ENCODE measurements around the gene HEPHL1.
"Not testable (repeated sequence)": the region's sequence is repeated elsewhere in the genome, so short reads cannot be mapped to it uniquely, and the experiment has no call there.

The HEPHL1 gene

DNA sequence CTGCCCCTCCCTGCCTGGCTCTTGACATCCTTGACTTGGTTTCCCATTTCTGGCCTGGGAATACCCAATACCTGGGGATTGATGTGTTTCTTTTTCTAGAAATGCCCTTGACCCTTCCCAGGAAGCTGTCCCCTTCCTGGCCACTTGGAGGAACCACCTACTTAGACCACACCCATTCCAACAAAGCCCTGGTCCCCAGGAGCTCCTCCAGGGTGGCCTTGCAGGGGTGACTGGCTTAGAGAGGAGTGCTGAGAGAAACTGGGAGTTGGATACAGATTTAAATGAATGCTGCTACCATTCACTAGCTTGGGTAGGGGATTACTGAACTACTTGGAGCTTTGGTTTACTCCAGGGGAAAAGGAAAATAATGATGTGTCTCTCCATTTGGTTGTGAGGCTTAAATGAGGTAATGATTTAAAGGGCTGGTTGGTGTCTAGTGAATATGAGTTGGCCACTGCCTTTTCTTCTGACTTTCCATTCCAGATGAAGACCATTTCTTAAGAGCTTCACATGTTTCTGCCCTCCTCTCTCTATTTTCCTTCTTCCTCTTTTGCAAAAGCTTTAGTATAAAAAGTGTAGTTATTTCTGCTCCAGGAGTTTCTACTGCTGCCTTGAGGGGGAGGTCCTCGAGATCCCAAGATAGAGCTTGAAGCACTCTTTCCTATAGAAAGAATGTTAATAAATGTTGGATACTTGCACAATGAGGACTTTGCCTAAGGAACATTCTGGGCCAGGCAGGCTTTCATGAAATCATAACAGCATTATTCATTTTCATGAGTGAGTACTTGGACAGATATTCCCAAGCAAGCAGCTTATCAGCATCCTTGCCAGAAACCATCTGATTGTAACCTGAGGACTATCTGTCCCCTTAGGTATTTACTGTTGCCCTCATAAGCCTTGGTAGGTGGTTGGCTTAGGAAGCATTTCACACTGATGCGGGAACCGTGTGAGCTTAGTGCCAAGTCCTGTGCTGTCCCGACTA lies 129.8 kb downstream of the HEPHL1 start:
- DNase-seq (ENCODE audit: low read depth in 2 of 2): no peak

DNA sequence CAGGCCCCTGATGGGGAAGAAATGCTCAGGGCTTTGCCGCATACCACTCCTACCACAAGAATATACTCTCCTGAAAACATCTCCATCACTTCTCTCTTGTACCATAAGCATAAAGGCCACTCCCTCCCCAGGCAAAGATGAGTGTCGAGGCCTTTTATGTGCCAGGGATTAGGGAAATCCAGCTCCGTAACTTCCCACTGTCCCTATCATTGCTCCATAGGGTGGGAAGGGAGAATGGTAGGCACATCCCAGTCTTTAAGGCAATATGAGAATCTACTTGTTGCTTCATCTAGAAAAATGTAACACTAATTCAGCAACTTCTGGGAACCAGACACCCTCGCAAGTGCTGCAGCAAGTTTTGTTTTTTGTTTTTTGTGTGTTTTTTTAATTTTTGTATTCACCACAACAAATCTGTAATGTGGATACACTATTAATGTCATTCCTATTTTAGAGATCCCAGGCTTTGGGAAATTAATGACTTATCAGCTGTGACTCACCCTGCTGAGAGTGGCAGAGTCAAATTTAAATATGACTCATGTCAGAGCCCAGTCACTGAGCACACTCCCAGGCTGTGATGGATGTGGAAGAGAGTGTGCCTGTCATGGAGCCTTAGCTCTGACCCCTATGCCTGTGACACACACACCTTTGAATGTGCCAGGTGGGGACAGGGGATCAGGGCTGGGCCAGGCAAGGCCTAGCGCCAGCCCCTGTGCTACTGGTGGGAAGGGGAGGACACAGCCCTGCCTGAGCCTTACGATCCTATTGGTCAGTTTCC lies 130.9 kb downstream of the HEPHL1 start:
- no peak for DNase-seq (ENCODE audit: low read depth in 2 of 2)

DNA sequence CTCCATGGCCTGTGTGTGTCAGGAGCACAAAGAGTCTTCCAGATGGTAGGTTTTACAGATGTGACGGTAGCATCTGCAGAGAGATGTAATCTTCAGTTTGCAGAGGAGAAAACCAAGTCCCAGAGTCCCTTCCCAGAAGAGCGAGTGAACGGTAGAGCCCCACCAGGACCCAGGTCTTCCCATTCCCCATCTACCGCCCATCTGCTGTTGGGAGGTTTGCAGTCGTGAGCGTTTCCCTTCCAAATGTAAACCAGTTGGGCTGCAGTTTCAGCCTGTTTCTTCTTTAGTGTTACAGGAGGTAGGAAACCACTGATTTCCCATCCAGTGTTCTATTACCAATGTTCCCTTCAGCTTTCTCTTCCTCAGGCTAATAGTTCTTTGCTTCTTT lies 131.5 kb downstream of the HEPHL1 start:
- no peak for DNase-seq (ENCODE audit: low read depth in 2 of 2)

DNA sequence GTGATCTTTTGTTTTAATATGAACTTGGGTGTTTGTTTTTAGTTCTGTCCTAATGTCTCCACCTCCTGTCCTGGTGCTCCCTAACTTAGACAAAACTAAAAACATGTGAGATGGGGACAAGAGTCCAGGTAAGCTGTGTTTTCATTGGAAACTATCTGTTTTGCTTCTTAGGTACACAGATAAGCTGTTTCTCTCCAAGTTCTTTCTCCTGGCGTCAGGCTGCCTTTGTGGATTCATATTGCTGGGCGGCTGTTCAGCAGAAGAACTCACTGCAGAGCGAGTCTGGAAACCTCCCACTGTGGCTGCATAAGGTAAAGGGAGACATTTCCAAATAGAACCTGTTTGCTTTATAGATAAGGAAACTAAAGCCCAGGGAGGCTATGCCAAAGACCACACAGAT lies 132.2 kb downstream of the HEPHL1 start:
- DNase-seq (ENCODE audit: low read depth in 2 of 2): no peak

DNA sequence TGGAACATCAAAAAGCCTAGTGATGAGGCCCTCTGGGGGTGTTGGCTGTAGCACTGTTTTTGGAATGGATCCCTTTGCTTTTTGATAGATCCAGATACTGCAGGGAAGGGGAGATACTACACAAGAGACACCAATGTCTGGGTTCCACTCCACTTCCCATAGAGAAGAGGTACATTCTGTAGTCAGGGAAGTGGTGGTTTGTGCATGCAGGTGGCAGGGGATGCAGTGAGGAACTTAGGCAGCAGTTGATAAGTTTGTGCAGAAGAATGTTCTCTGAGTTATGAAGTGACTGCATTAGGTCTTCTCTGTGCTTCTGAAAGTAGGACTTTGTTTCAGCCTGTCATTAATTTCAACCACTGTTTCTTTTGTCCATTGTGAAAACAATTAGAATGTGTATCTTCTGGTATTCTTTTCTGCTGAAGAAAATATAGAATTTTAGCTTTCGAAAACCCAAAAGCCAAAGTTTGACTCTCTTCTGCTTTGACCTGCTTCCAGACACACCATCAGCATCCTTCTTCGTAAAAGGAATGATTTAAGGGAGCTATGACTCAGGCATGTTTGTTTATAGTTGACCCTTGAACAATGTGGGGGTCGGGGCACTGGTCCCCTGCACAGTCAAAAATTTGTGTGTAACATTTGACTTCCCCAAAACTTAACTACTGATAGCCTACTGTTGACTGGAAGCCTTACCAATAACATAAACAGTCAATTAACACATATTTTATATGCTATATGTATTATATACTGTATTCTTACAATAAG lies 133.1 kb downstream of the HEPHL1 start:
- DNase-seq (ENCODE audit: low read depth in 2 of 2): no peak

DNA sequence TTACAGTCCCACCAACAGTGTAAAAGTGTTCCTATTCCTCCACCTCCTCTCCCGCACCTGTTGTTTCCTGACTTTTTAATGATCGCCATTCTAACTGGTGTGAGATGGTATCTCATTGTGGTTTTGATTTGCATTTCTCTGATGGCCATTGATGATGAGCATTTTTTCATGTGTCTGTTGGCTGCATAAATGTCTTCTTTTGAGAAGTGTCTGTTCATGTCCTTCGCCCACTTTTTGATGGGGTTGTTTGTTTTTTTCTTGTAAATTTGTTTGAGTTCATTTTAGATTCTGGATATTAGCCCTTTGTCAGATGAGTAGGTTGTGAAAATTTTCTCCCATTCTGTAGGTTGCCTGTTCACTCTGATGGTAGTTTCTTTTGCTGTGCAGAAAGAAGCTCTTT lies 136.2 kb downstream of the HEPHL1 start:
- DNase-seq (ENCODE audit: low read depth in 2 of 2): not testable (repeated sequence)

Data from stimulated activated CD8-positive, alpha-beta memory T cell treated with anti-CD3 and anti-CD28 coated beads, Interleukin-2, amount 100 ng/mL, for 1 hour (primary cell).